Endothelial cell of umbilical vein (primary cell): ENCODE measurements around the gene CTTNBP2NL.

Source experiments
- CTCF ChIP-seq, 2 donors: IDR thresholded peaks; 1 replicate in 1 of 2; 2 replicates in 1 of 2; pipeline ENCODE4 v1.5.1; 2011; ENCODE audit warnings: low read length in 2 of 2, mild to moderate bottlenecking in 2 of 2, moderate library complexity in 2 of 2, control low read depth in 1 of 2, inconsistent platforms in 1 of 2, low read depth in 1 of 2; ENCODE audit not compliant: insufficient read depth in 1 of 2; ENCODE audit errors: extremely low read depth in 1 of 2
- EZH2 ChIP-seq: IDR thresholded peaks from 2 replicates; pipeline ENCODE4 v1.6.1; 2012; ENCODE audit warnings: borderline replicate concordance, low read depth, mild to moderate bottlenecking, moderate library complexity, low read length, inconsistent platforms; ENCODE audit not compliant: severe bottlenecking
- FOS ChIP-seq: IDR thresholded peaks from 2 replicates; pipeline ENCODE4 v1.6.1; 2011; ENCODE audit warnings: mild to moderate bottlenecking, low read length, moderate library complexity, borderline replicate concordance; ENCODE audit not compliant: insufficient read depth
- GATA2 ChIP-seq: IDR thresholded peaks from 2 replicates; pipeline ENCODE4 v1.7.0; 2011; ENCODE audit warnings: low read depth, mild to moderate bottlenecking, moderate library complexity, mixed read lengths, low read length; ENCODE audit not compliant: insufficient read length, insufficient read depth
- JUN ChIP-seq: IDR thresholded peaks from 2 replicates; pipeline ENCODE4 v1.6.1; 2011; ENCODE audit warnings: borderline replicate concordance, low read depth; ENCODE audit not compliant: insufficient read length, insufficient read depth
- MAX ChIP-seq: IDR thresholded peaks from 2 replicates; pipeline ENCODE4 v1.6.1; 2011; ENCODE audit not compliant: insufficient read depth, insufficient read length
- MYC ChIP-seq: IDR thresholded peaks from one replicate; pipeline ENCODE4 v1.6.1; 2011; ENCODE audit warnings: mild to moderate bottlenecking, low read depth, low read length
- POLR2A ChIP-seq: IDR thresholded peaks from 2 replicates; pipeline ENCODE4 v1.6.1; 2012; ENCODE audit warnings: low read depth, mild to moderate bottlenecking, control low read depth, low read length
- POLR2AphosphoS5 ChIP-seq: IDR thresholded peaks from 2 replicates; pipeline ENCODE4 v1.6.1; 2012; ENCODE audit warnings: low read depth, mild to moderate bottlenecking, control low read depth, low read length, moderate library complexity; ENCODE audit not compliant: insufficient read depth

DNA sequence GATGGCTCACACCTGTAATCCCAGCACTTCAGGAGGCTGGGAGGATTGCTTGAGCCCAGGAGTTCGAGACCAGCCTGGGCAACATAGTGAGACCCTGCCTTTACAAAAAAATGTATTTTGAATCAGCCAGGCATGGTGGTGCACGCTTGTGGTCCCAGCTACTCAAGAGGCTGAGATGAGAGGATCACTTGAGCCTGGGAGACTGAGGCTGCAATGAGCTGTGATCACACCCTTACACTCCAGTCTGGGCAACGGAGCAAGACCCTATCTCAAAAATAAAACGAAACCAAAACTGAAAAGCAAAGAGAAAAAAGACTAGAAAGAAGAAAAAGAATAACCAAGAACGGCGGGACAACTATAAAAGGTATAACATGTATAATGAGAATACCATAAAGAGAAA lies 97.3 kb downstream of the CTTNBP2NL start:
- TF ChIP-seq POLR2AphosphoS5 (no peak), MAX (no peak), POLR2A (no peak), CTCF (IDR thresholded peaks at IDR 0.05; ENCODE audit: extremely low read depth in 1 of 2, insufficient read depth in 1 of 2, low read depth in 1 of 2, low read length in 2 of 2) (no peak), EZH2 (no peak), MYC (no peak), FOS (no peak), GATA2 (no peak), JUN (no peak)
